K562 (cell line): ENCODE results near the gene MPST. TPM values are rescaled to one million over a fixed set of nuclear protein-coding genes. Genes with fewer than 3 reads are reported as not detected.

Experiments used
- ASH1L ChIP-seq: fragments of 450-650 bp; IDR thresholded peaks from 2 replicates; pipeline ENCODE4 v1.6.1; 2018; ENCODE audit warnings: borderline replicate concordance, mild to moderate bottlenecking, low read depth; ENCODE audit not compliant: partially characterized antibody
- ATF1 ChIP-seq, 2 experiments: fragments of 450-650 bp in 1 of 2; IDR thresholded peaks; 2 replicates each; pipeline ENCODE4 v1.6.1; 2016; ENCODE audit warnings: missing compliant biosample characterization in 1 of 2, missing genetic modification characterization in 1 of 2
- BMI1 ChIP-seq: fragments of 150-350 bp; IDR thresholded peaks from 2 replicates; pipeline ENCODE4 v1.6.1; 2014; ENCODE audit warnings: low read length
- CTBP1 ChIP-seq: fragments of 450-650 bp; IDR thresholded peaks from 2 replicates; pipeline ENCODE4 v1.6.1; 2016; ENCODE audit warnings: borderline replicate concordance
- EGR1 ChIP-seq: fragments of 450-650 bp; conservative IDR thresholded peaks from 2 replicates; pipeline ENCODE4 v1.6.1; 2017; ENCODE audit warnings: mild to moderate bottlenecking
- FOSL1 ChIP-seq: fragments of 200-800 bp; sonication (Bioruptor generic); conservative IDR thresholded peaks from 2 replicates; pipeline ENCODE4 v1.6.1; 2016; ENCODE audit warnings: missing genetic modification characterization, missing compliant biosample characterization
- FOXK1 ChIP-seq: sonication (generic); formaldehyde crosslinking; IDR thresholded peaks from 2 replicates; pipeline ENCODE4 v1.8.0; 2022; ENCODE audit warnings: missing genetic modification reagents, mild to moderate bottlenecking, borderline replicate concordance
- HDAC6 ChIP-seq: IDR thresholded peaks from 2 replicates; pipeline ENCODE4 v1.6.1; 2012; ENCODE audit warnings: low read depth, mild to moderate bottlenecking, control low read depth, inconsistent platforms, low read length, moderate library complexity
- KLF10 ChIP-seq: fragments of 250-450 bp; sonication (Bioruptor Pico); IDR thresholded peaks from 2 replicates; pipeline ENCODE4 v1.6.1; 2021; ENCODE audit warnings: matching md5 sums
- MAZ ChIP-seq, 2 experiments: fragments of 450-650 bp in 1 of 2; sonication (generic) in 1 of 2; formaldehyde crosslinking; IDR thresholded peaks in 1 of 2; conservative IDR thresholded peaks in 1 of 2; 2 replicates each; pipeline versions ENCODE4 v1.4.0 to v1.5.0; 2020; ENCODE audit warnings: mild to moderate bottlenecking in 1 of 2, missing genetic modification reagents in 1 of 2
- MTA3 ChIP-seq: fragments of 450-650 bp; formaldehyde crosslinking; IDR thresholded peaks from 2 replicates; pipeline ENCODE4 v1.6.1; 2017; ENCODE audit warnings: mild to moderate bottlenecking, borderline replicate concordance
- NFE2 ChIP-seq: IDR thresholded peaks from 2 replicates; pipeline ENCODE4 v1.6.1; 2014; ENCODE audit warnings: antibody characterized with exemption, low read depth
- NR2C1 ChIP-seq, 2 experiments: fragments of 450-650 bp; IDR thresholded peaks; 2 replicates each; pipeline ENCODE4 v1.6.1; 2017; ENCODE audit warnings: mild to moderate bottlenecking in 2 of 2, antibody characterized with exemption in 1 of 2, inconsistent platforms in 1 of 2, missing compliant biosample characterization in 1 of 2, missing genetic modification characterization in 1 of 2
- RAD51 ChIP-seq: fragments of 450-650 bp; IDR thresholded peaks from 2 replicates; pipeline ENCODE4 v1.7.1; 2016; ENCODE audit warnings: low read depth, mild to moderate bottlenecking, borderline replicate concordance
- SPI1 ChIP-seq: IDR thresholded peaks from 2 replicates; pipeline ENCODE4 v1.6.1; 2011; ENCODE audit warnings: low read depth, low read length, control low read depth, borderline replicate concordance
- TAF1 ChIP-seq: IDR thresholded peaks from 2 replicates; pipeline ENCODE4 v1.6.1; 2011; ENCODE audit warnings: mild to moderate bottlenecking, low read length, moderate library complexity; ENCODE audit not compliant: insufficient read depth, control insufficient read depth, severe bottlenecking; ENCODE audit errors: extremely low read depth
- ZNF175 ChIP-seq: fragments of 200-800 bp; sonication (Bioruptor generic); IDR thresholded peaks from 2 replicates; pipeline ENCODE4 v1.6.1; 2016; ENCODE audit warnings: low read depth, mild to moderate bottlenecking, missing genetic modification characterization, missing compliant biosample characterization
- ZNF274 ChIP-seq: IDR thresholded peaks from 2 replicates; pipeline ENCODE4 v1.6.1; 2011; ENCODE audit warnings: low read depth, mild to moderate bottlenecking, low read length, moderate library complexity, borderline replicate concordance
- ZNF436 ChIP-seq: fragments of 250-450, 450-650 bp; sonication (Bioruptor Pico); formaldehyde crosslinking; IDR thresholded peaks from 2 replicates; pipeline ENCODE4 v1.7.0; 2020; ENCODE audit warnings: mild to moderate bottlenecking
- ZNF583 ChIP-seq: fragments of 250-450 bp; sonication (Bioruptor Pico); IDR thresholded peaks from 2 replicates; pipeline ENCODE4 v1.4.0; 2020
- ZNF644 ChIP-seq: fragments of 200-800 bp; sonication (Bioruptor generic); IDR thresholded peaks from 2 replicates; pipeline ENCODE4 v1.6.1; 2016; ENCODE audit warnings: low read depth, missing genetic modification characterization, missing compliant biosample characterization
- polyA plus RNA-seq, 8 experiments: library from polyadenylated mRNA; depleted of rRNA in 4 of 8; stranded (reverse) in 5 of 8; unstranded in 3 of 8; fragments of >200 nt; fragmentation: Nextera tagmentation in 2 of 8; fragmentation: Illumina TruSeq in 1 of 8; extraction: Ambion mirVana in 2 of 8; extraction: Trizol in 1 of 8; gene quantifications; 2 replicates each; pipeline versions ENCODE4 v1.2.1 to v1.2.3, GENCODE V29; 2011 to 2014; ENCODE audit warnings: inconsistent platforms in 1 of 8, missing spikeins in 1 of 8
- total RNA-seq, 7 experiments: library from RNA; depleted of rRNA in 6 of 7; stranded (reverse); fragments of >200 nt in 6 of 7; fragmentation: Illumina TruSeq in 2 of 7; extraction: Trizol in 2 of 7; gene quantifications; 2 replicates each; pipeline versions ENCODE4 v1.2.1 to v1.2.3, GENCODE V29; 2011 to 2021; ENCODE audit warnings: low replicate concordance in 1 of 7
- TF ChIP-seq, protein P1 (sequence below): fragments of 450-650 bp; IDR thresholded peaks from 2 replicates; pipeline ENCODE4 v1.6.1; 2017; ENCODE audit warnings: antibody characterized with exemption, mild to moderate bottlenecking
- TF ChIP-seq, protein P2 (sequence below): fragments of 250-450 bp; sonication (Bioruptor Pico); IDR thresholded peaks from 2 replicates; pipeline ENCODE4 v1.5.0; 2021
- TF ChIP-seq, protein P3 (sequence below), 2 experiments: fragments of 450-650 bp in 1 of 2; sonication (generic) in 1 of 2; formaldehyde crosslinking; conservative IDR thresholded peaks; 2 replicates each; pipeline versions ENCODE4 v1.4.0 to v1.8.1; 2020 to 2022; ENCODE audit warnings: mild to moderate bottlenecking in 1 of 2, missing genetic modification reagents in 1 of 2

Gene MPST
- total and polyA plus RNA-seq, 9 of the 15 experiments (the other 6 are each of a cell fraction or from before 2014, with no cell fraction given), result 0.65 to 104 (median 24.3) TPM

DNA sequence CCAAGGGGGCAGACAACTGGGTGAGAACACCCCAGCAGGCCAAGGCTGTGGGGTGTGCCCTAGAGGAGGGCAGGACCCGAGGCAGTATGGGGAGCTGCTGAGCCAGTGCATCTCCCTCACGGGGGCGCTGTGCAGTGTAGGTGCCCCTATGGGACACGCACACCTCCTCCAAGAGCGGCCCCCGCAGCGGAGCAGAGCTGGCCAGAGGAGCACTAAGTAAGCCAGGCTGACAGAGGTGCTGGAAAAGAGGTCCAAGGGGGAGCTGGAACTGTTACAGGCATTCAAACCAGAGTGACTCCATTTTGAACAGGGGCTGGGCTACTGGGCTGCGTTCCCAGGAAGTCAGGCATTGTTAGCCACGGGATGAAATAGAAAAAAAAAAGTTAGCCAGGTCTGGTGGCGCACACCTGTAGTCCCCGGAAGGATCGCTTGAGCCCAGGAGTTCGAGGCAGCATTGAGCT is 42.1 kb upstream of the MPST start (continued):
- TF ChIP-seq MAZ (CRISPR knock-in tag; conservative IDR thresholded peaks at IDR 0.05 in 1 of 2, IDR thresholded peaks at IDR 0.05 in 1 of 2) (peak; percentile 62 to 84), KLF10 (CRISPR knock-in tag) (no peak), ZNF274 (no peak), SPI1 (no peak), RAD51 (no peak), HDAC6 (no peak), FOSL1 (tag) (0 out of 2 replicates have a peak, but pooled peaks have one; percentile 15), MTA3 (peak; percentile 15; the same call in 1 of the 2 replicates), BMI1 (no peak), CTBP1 (peak; percentile 48; the same call in 1 of the 2 replicates), ZNF175 (0 out of 2 replicates have a peak, but pooled peaks have one; percentile 65), EGR1 (peak; percentile 64; the same call in 1 of the 2 replicates), FOXK1 (CRISPR knock-in tag) (no peak), TAF1 (peak; percentile 20), ZNF644 (tag) (peak; percentile 67), ZNF436 (CRISPR knock-in tag) (no peak), NR2C1 (IDR thresholded peaks at IDR 0.05) (no peak), NR2C1 (tag; IDR thresholded peaks at IDR 0.05) (peak; percentile 54; the same call in 1 of the 2 replicates), NFE2 (no peak), ATF1 (CRISPR knock-in tag; IDR thresholded peaks at IDR 0.05) (no peak), ATF1 (tag; IDR thresholded peaks at IDR 0.05) (no peak), ASH1L (no peak), ZNF583 (CRISPR knock-in tag) (0 out of 2 replicates have a peak, but pooled peaks have one; percentile 37)
- TF ChIP-seq, protein P1, sequence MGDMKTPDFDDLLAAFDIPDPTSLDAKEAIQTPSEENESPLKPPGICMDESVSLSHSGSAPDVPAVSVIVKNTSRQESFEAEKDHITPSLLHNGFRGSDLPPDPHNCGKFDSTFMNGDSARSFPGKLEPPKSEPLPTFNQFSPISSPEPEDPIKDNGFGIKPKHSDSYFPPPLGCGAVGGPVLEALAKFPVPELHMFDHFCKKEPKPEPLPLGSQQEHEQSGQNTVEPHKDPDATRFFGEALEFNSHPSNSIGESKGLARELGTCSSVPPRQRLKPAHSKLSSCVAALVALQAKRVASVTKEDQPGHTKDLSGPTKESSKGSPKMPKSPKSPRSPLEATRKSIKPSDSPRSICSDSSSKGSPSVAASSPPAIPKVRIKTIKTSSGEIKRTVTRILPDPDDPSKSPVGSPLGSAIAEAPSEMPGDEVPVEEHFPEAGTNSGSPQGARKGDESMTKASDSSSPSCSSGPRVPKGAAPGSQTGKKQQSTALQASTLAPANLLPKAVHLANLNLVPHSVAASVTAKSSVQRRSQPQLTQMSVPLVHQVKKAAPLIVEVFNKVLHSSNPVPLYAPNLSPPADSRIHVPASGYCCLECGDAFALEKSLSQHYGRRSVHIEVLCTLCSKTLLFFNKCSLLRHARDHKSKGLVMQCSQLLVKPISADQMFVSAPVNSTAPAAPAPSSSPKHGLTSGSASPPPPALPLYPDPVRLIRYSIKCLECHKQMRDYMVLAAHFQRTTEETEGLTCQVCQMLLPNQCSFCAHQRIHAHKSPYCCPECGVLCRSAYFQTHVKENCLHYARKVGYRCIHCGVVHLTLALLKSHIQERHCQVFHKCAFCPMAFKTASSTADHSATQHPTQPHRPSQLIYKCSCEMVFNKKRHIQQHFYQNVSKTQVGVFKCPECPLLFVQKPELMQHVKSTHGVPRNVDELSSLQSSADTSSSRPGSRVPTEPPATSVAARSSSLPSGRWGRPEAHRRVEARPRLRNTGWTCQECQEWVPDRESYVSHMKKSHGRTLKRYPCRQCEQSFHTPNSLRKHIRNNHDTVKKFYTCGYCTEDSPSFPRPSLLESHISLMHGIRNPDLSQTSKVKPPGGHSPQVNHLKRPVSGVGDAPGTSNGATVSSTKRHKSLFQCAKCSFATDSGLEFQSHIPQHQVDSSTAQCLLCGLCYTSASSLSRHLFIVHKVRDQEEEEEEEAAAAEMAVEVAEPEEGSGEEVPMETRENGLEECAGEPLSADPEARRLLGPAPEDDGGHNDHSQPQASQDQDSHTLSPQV, result peak; percentile 92
- TF ChIP-seq, protein P2, sequence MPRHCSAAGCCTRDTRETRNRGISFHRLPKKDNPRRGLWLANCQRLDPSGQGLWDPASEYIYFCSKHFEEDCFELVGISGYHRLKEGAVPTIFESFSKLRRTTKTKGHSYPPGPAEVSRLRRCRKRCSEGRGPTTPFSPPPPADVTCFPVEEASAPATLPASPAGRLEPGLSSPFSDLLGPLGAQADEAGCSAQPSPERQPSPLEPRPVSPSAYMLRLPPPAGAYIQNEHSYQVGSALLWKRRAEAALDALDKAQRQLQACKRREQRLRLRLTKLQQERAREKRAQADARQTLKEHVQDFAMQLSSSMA (CRISPR knock-in tag), result no peak
- TF ChIP-seq, protein P3, sequence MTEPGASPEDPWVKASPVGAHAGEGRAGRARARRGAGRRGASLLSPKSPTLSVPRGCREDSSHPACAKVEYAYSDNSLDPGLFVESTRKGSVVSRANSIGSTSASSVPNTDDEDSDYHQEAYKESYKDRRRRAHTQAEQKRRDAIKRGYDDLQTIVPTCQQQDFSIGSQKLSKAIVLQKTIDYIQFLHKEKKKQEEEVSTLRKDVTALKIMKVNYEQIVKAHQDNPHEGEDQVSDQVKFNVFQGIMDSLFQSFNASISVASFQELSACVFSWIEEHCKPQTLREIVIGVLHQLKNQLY (CRISPR knock-in tag; conservative IDR thresholded peaks at IDR 0.05), result no peak
